HG02885 (cell line): Measurements from ENCODE around the gene NAPB.

Source experiments
- ATAC-seq: cut with Tn5 transposase; IDR thresholded peaks from one replicate; pipeline ENCODE4 v1.9.1; 2021; ENCODE audit warnings: mild to moderate bottlenecking; ENCODE audit not compliant: unreplicated experiment, poor library complexity

Gene NAPB

GRCh38 chr20:23408957-23409356 lies 12.3 kb downstream of the NAPB start:
- ATAC-seq: no peak

- peak; percentile 98 for ATAC-seq
Observed at GRCh38 chr20:23407781-23408464, 13.4 kb downstream of the NAPB start.

GRCh38 chr20:23406880-23407279 lies 14.4 kb downstream of the NAPB start:
- ATAC-seq: no peak

GRCh38 chr20:23404196-23404595 lies 17.1 kb downstream of the NAPB start:
- ATAC-seq: no peak

- no peak for ATAC-seq
Observed at GRCh38 chr20:23403751-23404150, 17.5 kb downstream of the NAPB start.

- ATAC-seq: no peak
Observed at GRCh38 chr20:23401051-23401450, 20.2 kb downstream of the NAPB start.

- ATAC-seq: peak; percentile 76
Observed at GRCh38 chr20:23399568-23400241, 21.6 kb downstream of the NAPB start.

GRCh38 chr20:23397961-23398360 lies 23.3 kb downstream of the NAPB start:
- ATAC-seq: no peak

- ATAC-seq: no peak
Observed at GRCh38 chr20:23396950-23397627, 24.2 kb downstream of the NAPB start.

- no peak for ATAC-seq
Observed at GRCh38 chr20:23393996-23394775, 27.1 kb downstream of the NAPB start.

- ATAC-seq: no peak
Observed at GRCh38 chr20:23391707-23392310, 29.5 kb downstream of the NAPB start.

GRCh38 chr20:23390091-23390774 lies 31.1 kb downstream of the NAPB start:
- no peak for ATAC-seq

GRCh38 chr20:23387118-23387443 lies 34.2 kb downstream of the NAPB start:
- ATAC-seq: no peak

- ATAC-seq: no peak
Observed at GRCh38 chr20:23386304-23387117, 34.8 kb downstream of the NAPB start.

- ATAC-seq: no peak
Observed at GRCh38 chr20:23381876-23382275, 39.4 kb downstream of the NAPB start.

- ATAC-seq: no peak
Observed at GRCh38 chr20:23379772-23380171, 41.5 kb downstream of the NAPB start.

GRCh38 chr20:23375827-23376226 lies 45.5 kb downstream of the NAPB start:
- ATAC-seq: no peak

- ATAC-seq: no peak
Observed at GRCh38 chr20:23374441-23374840, 46.8 kb downstream of the NAPB start.

GRCh38 chr20:23371496-23371895 lies 49.8 kb downstream of the NAPB start:
- ATAC-seq: no peak
